Esophagus squamous epithelium (tissue), 4 donors: ENCODE measurements around the gene OPTC.

Experiments used
- CTCF ChIP-seq, 6 experiments: fragments of 450-650 bp in 4 of 6; fragments of 200-600 bp in 2 of 6; sonication (generic) in 2 of 6; IDR thresholded peaks; one replicate each; pipeline ENCODE4 v1.5.1; 2016 to 2019; ENCODE audit warnings: antibody characterized with exemption in 6 of 6, mild to moderate bottlenecking in 4 of 6, moderate library complexity in 4 of 6
- POLR2A ChIP-seq, 4 donors: fragments of 450-650 bp; IDR thresholded peaks; one replicate each; pipeline ENCODE4 v1.6.1; 2017; ENCODE audit warnings: antibody characterized with exemption in 4 of 4, mild to moderate bottlenecking in 4 of 4, moderate library complexity in 3 of 4

- TF ChIP-seq CTCF (IDR thresholded peaks at IDR 0.05) (no peak), POLR2A (IDR thresholded peaks at IDR 0.05) (no peak)
Measured at GRCh38 chr1:203456577-203456976, 37.4 kb upstream of the OPTC start.
